Mammary epithelial cell (primary cell): Measurements from ENCODE around the gene KIF5B.
A peak's percentile ranks its signal among the peaks of the same experiment; 100 is the strongest.

ENCODE experiments used
- EZH2 ChIP-seq: IDR thresholded peaks from 2 replicates; pipeline ENCODE4 v1.6.1; 2012; ENCODE audit warnings: low read length, inconsistent platforms, borderline replicate concordance
- TF ChIP-seq, protein P1 (sequence below), 2 donors: IDR thresholded peaks in 1 of 2; conservative IDR thresholded peaks in 1 of 2; 2 replicates each; pipeline ENCODE4 v1.5.1; 2011 to 2012; ENCODE audit warnings: inconsistent platforms in 2 of 2, low read length in 2 of 2, mild to moderate bottlenecking in 2 of 2, control low read depth in 1 of 2, low read depth in 1 of 2; ENCODE audit not compliant: insufficient read depth in 1 of 2; ENCODE audit errors: extremely low read depth in 1 of 2

DNA sequence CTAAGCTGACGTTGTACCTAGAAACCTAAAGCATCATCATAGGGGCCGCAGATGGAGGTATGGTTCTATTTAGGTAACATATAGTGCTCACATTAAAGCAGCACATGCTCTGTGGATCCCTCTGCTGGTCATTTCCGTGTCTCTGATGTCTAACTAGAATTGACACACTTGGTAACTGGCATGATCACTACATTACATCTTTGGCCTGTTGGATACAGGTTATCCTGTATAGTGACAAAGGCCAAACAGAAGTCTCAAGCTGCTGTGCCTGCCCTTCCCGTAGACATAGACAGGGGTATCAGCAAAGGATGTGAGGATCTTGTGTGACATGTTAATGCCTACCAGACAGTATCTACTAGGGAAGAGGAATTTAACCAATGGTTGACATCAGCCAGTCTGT, 51.2 kb downstream of the KIF5B start:
- TF ChIP-seq, protein P1, sequence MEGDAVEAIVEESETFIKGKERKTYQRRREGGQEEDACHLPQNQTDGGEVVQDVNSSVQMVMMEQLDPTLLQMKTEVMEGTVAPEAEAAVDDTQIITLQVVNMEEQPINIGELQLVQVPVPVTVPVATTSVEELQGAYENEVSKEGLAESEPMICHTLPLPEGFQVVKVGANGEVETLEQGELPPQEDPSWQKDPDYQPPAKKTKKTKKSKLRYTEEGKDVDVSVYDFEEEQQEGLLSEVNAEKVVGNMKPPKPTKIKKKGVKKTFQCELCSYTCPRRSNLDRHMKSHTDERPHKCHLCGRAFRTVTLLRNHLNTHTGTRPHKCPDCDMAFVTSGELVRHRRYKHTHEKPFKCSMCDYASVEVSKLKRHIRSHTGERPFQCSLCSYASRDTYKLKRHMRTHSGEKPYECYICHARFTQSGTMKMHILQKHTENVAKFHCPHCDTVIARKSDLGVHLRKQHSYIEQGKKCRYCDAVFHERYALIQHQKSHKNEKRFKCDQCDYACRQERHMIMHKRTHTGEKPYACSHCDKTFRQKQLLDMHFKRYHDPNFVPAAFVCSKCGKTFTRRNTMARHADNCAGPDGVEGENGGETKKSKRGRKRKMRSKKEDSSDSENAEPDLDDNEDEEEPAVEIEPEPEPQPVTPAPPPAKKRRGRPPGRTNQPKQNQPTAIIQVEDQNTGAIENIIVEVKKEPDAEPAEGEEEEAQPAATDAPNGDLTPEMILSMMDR (conservative IDR thresholded peaks at IDR 0.05 in 1 of 2, IDR thresholded peaks at IDR 0.05 in 1 of 2; ENCODE audit: extremely low read depth in 1 of 2, insufficient read depth in 1 of 2, low read depth in 1 of 2, low read length in 2 of 2), result peak; percentile 58 to 65
- no peak for TF ChIP-seq EZH2
